GM18951 (cell line): Measurements from ENCODE around the gene PPP2R2C.

Experiments used
- POLR2A ChIP-seq: IDR thresholded peaks from 4 replicates; pipeline ENCODE4 v1.6.1; 2011; ENCODE audit warnings: mild to moderate bottlenecking; ENCODE audit not compliant: insufficient read length, insufficient read depth; ENCODE audit errors: extremely low read depth
- in situ Hi-C: fragments of 300-500 bp; cut with MboI; formaldehyde crosslinking; loops from one replicate; pipeline ENCODE4 v1.12.0; 2022; ENCODE audit warnings: low sequenced_read_pairs, mixed read lengths, inconsistent platforms; ENCODE audit not compliant: unreplicated experiment

Gene PPP2R2C

GRCh38 chr4:6417516-6418050, 54.8 kb downstream of the PPP2R2C start:
- in situ Hi-C loops = no loop called here
- TF ChIP-seq POLR2A = no peak

GRCh38 chr4:6416518-6417286, 55.7 kb downstream of the PPP2R2C start:
- in situ Hi-C loops = no loop called here
- no peak for TF ChIP-seq POLR2A

GRCh38 chr4:6415031-6415705, 57.2 kb downstream of the PPP2R2C start:
- in situ Hi-C loops = no loop called here
- no peak for TF ChIP-seq POLR2A

- no peak for TF ChIP-seq POLR2A
- in situ Hi-C loops = no loop called here
Measured at GRCh38 chr4:6414578-6414977, 57.8 kb downstream of the PPP2R2C start.

- in situ Hi-C loops = no loop called here
Measured at GRCh38 chr4:6410664-6411063, 61.8 kb downstream of the PPP2R2C start.

GRCh38 chr4:6410068-6410467, 62.3 kb downstream of the PPP2R2C start:
- TF ChIP-seq POLR2A = no peak
- in situ Hi-C loops = no loop called here

More at GRCh38 chr4:6410664-6411063, 61.8 kb downstream of the PPP2R2C start:
- TF ChIP-seq POLR2A = no peak

- TF ChIP-seq POLR2A = no peak
- in situ Hi-C loops = no loop called here
Measured at GRCh38 chr4:6409381-6409780, 63.0 kb downstream of the PPP2R2C start.

- no peak for TF ChIP-seq POLR2A
- in situ Hi-C loops = no loop called here
Measured at GRCh38 chr4:6408263-6408662, 64.2 kb downstream of the PPP2R2C start.

- TF ChIP-seq POLR2A = no peak
- in situ Hi-C loops = no loop called here
Measured at GRCh38 chr4:6405397-6405706, 67.1 kb downstream of the PPP2R2C start.

- in situ Hi-C loops = no loop called here
- TF ChIP-seq POLR2A = no peak
Measured at GRCh38 chr4:6404611-6405396, 67.6 kb downstream of the PPP2R2C start.

- in situ Hi-C loops = no loop called here
- TF ChIP-seq POLR2A = no peak
Measured at GRCh38 chr4:6403400-6403685, 69.1 kb downstream of the PPP2R2C start.

- in situ Hi-C loops = no loop called here
- TF ChIP-seq POLR2A = no peak
Measured at GRCh38 chr4:6402566-6403399, 69.6 kb downstream of the PPP2R2C start.

GRCh38 chr4:6401797-6402196, 70.6 kb downstream of the PPP2R2C start:
- TF ChIP-seq POLR2A = no peak
- in situ Hi-C loops = no loop called here
